ENCODE results near the gene PGLYRP4.

Gene PGLYRP4

DNA sequence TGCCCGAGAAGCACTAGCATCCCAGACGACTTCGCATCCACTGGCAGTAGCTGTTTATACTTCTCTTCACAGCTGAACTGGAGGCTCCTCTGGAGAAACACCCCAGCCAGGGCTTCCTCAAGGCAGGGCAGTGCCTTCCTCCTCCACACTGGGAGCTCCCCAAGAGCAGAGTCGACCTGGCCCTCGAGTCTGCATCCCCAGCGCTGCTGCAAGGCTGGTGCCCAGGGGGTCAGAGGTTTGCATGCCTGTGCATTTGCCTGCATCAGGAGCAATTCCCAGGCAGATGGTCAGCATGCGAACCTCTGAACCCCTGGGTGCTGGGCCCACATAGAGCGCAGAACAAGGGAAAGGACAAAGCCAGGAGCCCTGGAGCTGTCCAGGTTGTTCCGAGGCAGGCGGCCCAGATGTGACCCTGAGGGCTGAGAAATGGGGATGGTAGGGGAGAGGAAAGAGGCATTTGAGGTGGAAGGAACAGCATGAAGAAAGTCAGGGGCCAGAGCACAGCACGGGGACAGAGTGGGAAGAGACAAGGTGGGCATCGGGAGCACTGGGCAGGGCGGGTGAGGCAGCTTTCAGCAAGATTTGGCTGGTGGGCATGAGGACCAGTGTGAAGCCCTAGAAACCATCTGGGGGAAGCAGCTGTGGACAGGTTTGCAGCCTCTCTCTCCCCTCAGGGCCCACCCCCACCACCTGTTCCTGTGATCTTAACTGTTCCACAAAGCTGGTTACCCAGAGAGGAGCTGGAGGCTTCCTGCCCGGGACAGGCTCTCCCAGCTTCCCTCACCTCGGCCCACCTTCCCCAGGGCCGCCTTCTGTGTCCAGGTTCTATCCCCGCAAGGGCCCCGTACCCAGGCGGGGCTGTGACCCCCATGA lies 48.6 kb upstream of the PGLYRP4 start (continued):
- TF ChIP-seq BACH2 (CRISPR knock-in tag; IDR thresholded peaks at IDR 0.05; ENCODE audit: borderline replicate concordance), result no peak
- TF ChIP-seq, protein P1, sequence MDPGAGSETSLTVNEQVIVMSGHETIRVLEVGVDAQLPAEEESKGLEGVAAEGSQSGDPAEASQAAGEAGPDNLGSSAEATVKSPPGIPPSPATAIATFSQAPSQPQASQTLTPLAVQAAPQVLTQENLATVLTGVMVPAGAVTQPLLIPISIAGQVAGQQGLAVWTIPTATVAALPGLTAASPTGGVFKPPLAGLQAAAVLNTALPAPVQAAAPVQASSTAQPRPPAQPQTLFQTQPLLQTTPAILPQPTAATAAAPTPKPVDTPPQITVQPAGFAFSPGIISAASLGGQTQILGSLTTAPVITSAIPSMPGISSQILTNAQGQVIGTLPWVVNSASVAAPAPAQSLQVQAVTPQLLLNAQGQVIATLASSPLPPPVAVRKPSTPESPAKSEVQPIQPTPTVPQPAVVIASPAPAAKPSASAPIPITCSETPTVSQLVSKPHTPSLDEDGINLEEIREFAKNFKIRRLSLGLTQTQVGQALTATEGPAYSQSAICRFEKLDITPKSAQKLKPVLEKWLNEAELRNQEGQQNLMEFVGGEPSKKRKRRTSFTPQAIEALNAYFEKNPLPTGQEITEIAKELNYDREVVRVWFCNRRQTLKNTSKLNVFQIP (CRISPR knock-in tag; IDR thresholded peaks at IDR 0.05; ENCODE audit: borderline replicate concordance, low read depth), result no peak
- no peak for TF ChIP-seq OSR1 (CRISPR knock-in tag; IDR thresholded peaks at IDR 0.05)
- no peak for TF ChIP-seq ZC3H10 (CRISPR knock-in tag; IDR thresholded peaks at IDR 0.05)
- TF ChIP-seq, protein P2, sequence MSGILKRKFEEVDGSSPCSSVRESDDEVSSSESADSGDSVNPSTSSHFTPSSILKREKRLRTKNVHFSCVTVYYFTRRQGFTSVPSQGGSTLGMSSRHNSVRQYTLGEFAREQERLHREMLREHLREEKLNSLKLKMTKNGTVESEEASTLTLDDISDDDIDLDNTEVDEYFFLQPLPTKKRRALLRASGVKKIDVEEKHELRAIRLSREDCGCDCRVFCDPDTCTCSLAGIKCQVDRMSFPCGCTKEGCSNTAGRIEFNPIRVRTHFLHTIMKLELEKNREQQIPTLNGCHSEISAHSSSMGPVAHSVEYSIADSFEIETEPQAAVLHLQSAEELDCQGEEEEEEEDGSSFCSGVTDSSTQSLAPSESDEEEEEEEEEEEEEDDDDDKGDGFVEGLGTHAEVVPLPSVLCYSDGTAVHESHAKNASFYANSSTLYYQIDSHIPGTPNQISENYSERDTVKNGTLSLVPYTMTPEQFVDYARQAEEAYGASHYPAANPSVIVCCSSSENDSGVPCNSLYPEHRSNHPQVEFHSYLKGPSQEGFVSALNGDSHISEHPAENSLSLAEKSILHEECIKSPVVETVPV (CRISPR knock-in tag; IDR thresholded peaks at IDR 0.05), result no peak
- no peak for TF ChIP-seq ZFP3 (CRISPR knock-in tag; IDR thresholded peaks at IDR 0.05)
- TF ChIP-seq SNAI2 (CRISPR knock-in tag; IDR thresholded peaks at IDR 0.05), result no peak
- TF ChIP-seq TOX (CRISPR knock-in tag; IDR thresholded peaks at IDR 0.05; ENCODE audit: borderline replicate concordance), result no peak
- TF ChIP-seq PPARA (CRISPR knock-in tag; IDR thresholded peaks at IDR 0.05; ENCODE audit: borderline replicate concordance), result no peak

DNA sequence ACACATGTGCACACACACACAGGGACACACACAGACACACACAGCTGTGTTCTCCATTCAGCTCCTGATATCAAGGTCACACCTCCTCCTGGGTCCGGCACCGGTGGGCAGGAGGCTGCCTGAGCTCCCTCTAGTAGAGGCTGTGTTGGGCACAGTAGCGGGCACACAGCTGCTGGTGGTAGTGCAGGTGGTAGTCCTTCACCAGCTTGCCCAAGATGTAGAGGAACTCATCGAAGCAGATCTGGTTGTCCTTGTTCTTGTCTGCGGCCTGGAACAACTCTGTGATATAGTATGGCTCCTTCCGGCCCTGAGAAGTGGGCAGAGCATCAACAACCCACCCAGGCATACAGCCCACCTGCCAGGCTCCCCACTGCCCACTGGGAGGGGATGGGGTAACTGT lies 47.8 kb upstream of the PGLYRP4 start:
- TF ChIP-seq RARB (CRISPR knock-in tag; IDR thresholded peaks at IDR 0.05) (no peak), TCF4 (CRISPR knock-in tag; IDR thresholded peaks at IDR 0.05; ENCODE audit: borderline replicate concordance) (no peak)
- ATAC-seq, result no peak

DNA sequence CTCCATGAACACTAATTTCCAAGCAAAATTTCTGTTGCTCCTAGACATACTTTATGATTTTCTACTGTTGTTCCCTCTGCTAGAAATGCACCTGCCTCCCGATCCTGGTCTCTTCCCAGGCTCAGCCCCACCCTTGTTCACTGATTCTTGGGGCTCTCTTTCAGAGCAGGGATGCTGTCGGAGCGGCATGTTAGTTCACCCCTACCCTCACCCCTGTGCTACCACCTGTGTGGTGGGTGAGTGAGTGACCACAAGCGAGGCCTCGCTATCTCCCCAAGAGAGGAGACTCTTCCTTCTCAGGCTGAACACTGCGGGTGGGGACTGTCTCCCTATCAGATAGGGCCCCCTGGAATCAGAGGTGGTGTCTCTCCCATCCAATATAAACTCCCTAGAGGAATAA lies 47.1 kb upstream of the PGLYRP4 start:
- TF ChIP-seq ZNF70 (CRISPR knock-in tag; IDR thresholded peaks at IDR 0.05) (no peak), ZNF8 (CRISPR knock-in tag; IDR thresholded peaks at IDR 0.05) (no peak), ZNF565 (CRISPR knock-in tag; conservative IDR thresholded peaks at IDR 0.05; ENCODE audit: low read depth) (no peak), ISL1 (CRISPR knock-in tag; IDR thresholded peaks at IDR 0.05) (no peak)
- ATAC-seq, result no peak

DNA sequence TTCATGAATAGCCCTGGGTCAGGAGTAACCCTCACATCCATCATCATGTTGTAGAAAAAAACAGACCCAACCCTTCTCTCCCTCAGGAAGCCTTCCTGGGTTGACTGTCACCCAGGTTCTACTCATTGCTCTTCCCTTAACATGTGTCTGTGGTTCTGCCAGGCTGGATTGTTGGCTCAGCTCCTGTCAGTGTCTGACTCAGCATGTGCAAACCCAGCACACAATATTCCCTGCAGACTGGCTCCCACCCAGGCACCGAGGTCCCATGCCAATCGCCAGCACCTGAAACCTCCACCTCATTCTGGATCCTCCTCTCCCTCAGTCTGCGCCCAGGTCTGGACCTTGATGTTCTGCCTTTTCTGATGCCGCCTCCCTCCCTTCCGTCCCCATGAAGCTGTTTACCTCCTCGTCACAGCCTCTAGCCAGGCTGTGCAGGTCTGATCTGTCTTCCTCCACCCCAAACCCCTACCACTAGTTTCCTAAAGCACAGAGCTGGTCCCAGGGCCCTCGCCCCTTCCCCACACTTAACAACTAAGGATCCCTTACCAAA lies 46.6 kb upstream of the PGLYRP4 start:
- peak; percentile 16; the same call in 1 of the 3 replicates for ATAC-seq
- TF ChIP-seq TOX (CRISPR knock-in tag; IDR thresholded peaks at IDR 0.05; ENCODE audit: borderline replicate concordance) (no peak), ZNF565 (CRISPR knock-in tag; conservative IDR thresholded peaks at IDR 0.05; ENCODE audit: low read depth) (no peak), ZNF8 (CRISPR knock-in tag; IDR thresholded peaks at IDR 0.05) (no peak), ISL1 (CRISPR knock-in tag; IDR thresholded peaks at IDR 0.05) (no peak), PPARA (CRISPR knock-in tag; IDR thresholded peaks at IDR 0.05; ENCODE audit: borderline replicate concordance) (no peak), ESRRG (CRISPR knock-in tag; IDR thresholded peaks at IDR 0.05) (no peak), RARB (CRISPR knock-in tag; IDR thresholded peaks at IDR 0.05) (no peak), BACH2 (CRISPR knock-in tag; IDR thresholded peaks at IDR 0.05; ENCODE audit: borderline replicate concordance) (no peak), ZFP30 (CRISPR knock-in tag; IDR thresholded peaks at IDR 0.05) (no peak)
- TF ChIP-seq, protein P1 (CRISPR knock-in tag; IDR thresholded peaks at IDR 0.05; ENCODE audit: borderline replicate concordance, low read depth), result no peak

DNA sequence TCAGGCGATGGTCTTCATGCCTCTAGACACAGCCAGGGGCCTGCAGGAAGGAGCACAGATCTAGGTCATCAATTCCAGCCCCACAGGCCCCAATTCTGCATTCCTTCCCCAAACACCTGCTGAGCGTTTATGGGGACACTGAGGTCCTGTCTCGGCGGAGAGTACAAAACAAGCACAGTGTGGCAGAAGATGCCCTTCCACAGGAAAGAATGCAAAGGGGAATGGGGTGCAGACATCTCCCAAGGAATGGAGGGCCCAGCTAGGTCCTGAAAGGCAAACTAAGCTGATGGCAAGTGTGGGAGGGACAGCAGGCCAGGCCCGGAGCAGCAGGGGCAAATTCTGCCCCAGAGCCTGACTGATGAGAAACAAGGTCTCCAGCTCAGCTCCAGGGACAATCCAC lies 45.8 kb upstream of the PGLYRP4 start:
- no peak for ATAC-seq
- TF ChIP-seq TOX (CRISPR knock-in tag; IDR thresholded peaks at IDR 0.05; ENCODE audit: borderline replicate concordance), result no peak
- TF ChIP-seq, protein P1 (CRISPR knock-in tag; IDR thresholded peaks at IDR 0.05; ENCODE audit: borderline replicate concordance, low read depth), result no peak
- TF ChIP-seq CSDC2 (CRISPR knock-in tag; IDR thresholded peaks at IDR 0.05), result no peak
- TF ChIP-seq, protein P2 (CRISPR knock-in tag; IDR thresholded peaks at IDR 0.05), result no peak
- TF ChIP-seq SNAI2 (CRISPR knock-in tag; IDR thresholded peaks at IDR 0.05), result no peak
- TF ChIP-seq PPARA (CRISPR knock-in tag; IDR thresholded peaks at IDR 0.05; ENCODE audit: borderline replicate concordance), result no peak
- TF ChIP-seq ZC3H10 (CRISPR knock-in tag; IDR thresholded peaks at IDR 0.05), result no peak
- no peak for TF ChIP-seq GLIS3 (CRISPR knock-in tag; IDR thresholded peaks at IDR 0.05)
- no peak for TF ChIP-seq ZNF8 (CRISPR knock-in tag; IDR thresholded peaks at IDR 0.05)
- no peak for TF ChIP-seq ISL1 (CRISPR knock-in tag; IDR thresholded peaks at IDR 0.05)
- no peak for TF ChIP-seq ZFP3 (CRISPR knock-in tag; IDR thresholded peaks at IDR 0.05)
- TF ChIP-seq OSR1 (CRISPR knock-in tag; IDR thresholded peaks at IDR 0.05), result no peak
- no peak for TF ChIP-seq ARNTL (CRISPR knock-in tag; IDR thresholded peaks at IDR 0.05; ENCODE audit: borderline replicate concordance, low read depth)

All from SK-N-SH treated with all-trans-retinoic acid at 6 μM for 48 hours (cell line).